Measurements from ENCODE around the gene PLA2G4E. TPM values are rescaled to one million over a fixed set of nuclear protein-coding genes. Genes with fewer than 3 reads are reported as not detected.

PLA2G4E gene
- total RNA-seq, 1 experiment from 2014 or later, result not detected

- Histone ChIP-seq H3K27me3 (ENCODE audit: control insufficient read depth, insufficient read depth, low read length) (no peaks in the 10 kb centered on the region), H3K9me3 (ENCODE audit: control insufficient read depth, insufficient read depth, low read depth, low read length) (no peaks in the 10 kb centered on the region), H3K36me3 (ENCODE audit: control insufficient read depth, insufficient read depth, low read length) (peaks cover 2% of the 10 kb centered on the region; the same call in 1 of the 2 replicates), H3K27ac (ENCODE audit: low read length) (peak overlapping the region; percentile 87), H3K4me3 (ENCODE audit: low read depth in 2 of 2, low read length in 2 of 2) (no peak overlapping the region), H3K4me1 (ENCODE audit: control insufficient read depth, insufficient read depth, low read length) (peaks cover 66% of the 10 kb centered on the region)
- intact Hi-C loops (cut with micrococcal nuclease; ENCODE audit: unreplicated experiment) (no loop called here), in situ Hi-C loops (cut with HindIII; ENCODE audit: low pct_unique_long_range_greater_than_20kb, low sequenced_read_pairs) (no loop called here)
- no TSS peak for BruUV-seq (replicated peaks)
- ChIA-PET CTCF (no interaction called here), POLR2A (no interaction called here)
- no peak for DNase-seq (ENCODE audit: low read depth, low spot score)
- no peak for TF ChIP-seq CTCF (IDR thresholded peaks at IDR 0.05)
- no peak for TF ChIP-seq TCF7L2 (IDR thresholded peaks at IDR 0.05; ENCODE audit: low read depth, low read length)
- TF ChIP-seq POLR2AphosphoS5 (IDR thresholded peaks at IDR 0.05; ENCODE audit: low read depth, low read length), result no peak
- no peak for TF ChIP-seq SIN3A (IDR thresholded peaks at IDR 0.05; ENCODE audit: borderline replicate concordance, insufficient read depth, low read depth, low read length)
- no peak for TF ChIP-seq REST (IDR thresholded peaks at IDR 0.05; ENCODE audit: insufficient read depth in 1 of 2, low read depth in 2 of 2, low read length in 1 of 2)
- ATAC-seq, result no peak
These were observed 78.0 kb downstream of the PLA2G4E start for GRCh38 chr15:41942886-41943285.

- no peak for DNase-seq (ENCODE audit: low read depth, low spot score)
- H3K9me3 ChIP-seq (ENCODE audit: control insufficient read depth, insufficient read depth, low read depth, low read length), result no peaks in the 10 kb centered on the region
- no peaks in the 10 kb centered on the region for H3K27me3 ChIP-seq (ENCODE audit: control insufficient read depth, insufficient read depth, low read length)
- ChIA-PET POLR2A (no interaction called here), CTCF (interaction anchor here (0.6 kb wide), 1 partner anchor 45 kb away, joined by 3 read pairs; no protein-coding TSS in a partner anchor)
- in situ Hi-C loops (cut with HindIII; ENCODE audit: low pct_unique_long_range_greater_than_20kb, low sequenced_read_pairs) (no loop called here), intact Hi-C loops (cut with micrococcal nuclease; ENCODE audit: unreplicated experiment) (no loop called here)
- H3K4me1 ChIP-seq (ENCODE audit: control insufficient read depth, insufficient read depth, low read length), result peaks cover 61% of the 10 kb centered on the region
- no peak overlapping the region for H3K4me3 ChIP-seq (ENCODE audit: low read depth in 2 of 2, low read length in 2 of 2)
- BruUV-seq (replicated peaks), result no TSS peak
- no peak for ATAC-seq
- H3K27ac ChIP-seq (ENCODE audit: low read length), result peak overlapping the region; percentile 49; the same call in 1 of the 2 replicates
- TF ChIP-seq CTCF (IDR thresholded peaks at IDR 0.05), result no peak
- TF ChIP-seq SIN3A (IDR thresholded peaks at IDR 0.05; ENCODE audit: borderline replicate concordance, insufficient read depth, low read depth, low read length), result no peak
- TF ChIP-seq REST (IDR thresholded peaks at IDR 0.05; ENCODE audit: insufficient read depth in 1 of 2, low read depth in 2 of 2, low read length in 1 of 2), result no peak
- no peak for TF ChIP-seq POLR2AphosphoS5 (IDR thresholded peaks at IDR 0.05; ENCODE audit: low read depth, low read length)
- no peak for TF ChIP-seq TCF7L2 (IDR thresholded peaks at IDR 0.05; ENCODE audit: low read depth, low read length)
- peaks cover 2% of the 10 kb centered on the region; the same call in 1 of the 2 replicates for H3K36me3 ChIP-seq (ENCODE audit: control insufficient read depth, insufficient read depth, low read length)
These were observed 79.0 kb downstream of the PLA2G4E start for GRCh38 chr15:41941644-41942415.
